ENCODE measurements around the gene TAF4B. TPM values are rescaled to one million over a fixed set of nuclear protein-coding genes. Genes with fewer than 3 reads are reported as not detected.

TAF4B gene
- total and polyA plus RNA-seq, 2 of the 8 experiments (the other 6 are each of a cell fraction or from before 2014, with no cell fraction given) = 9.3 to 19.8 TPM

- TF ChIP-seq RFX5 (IDR thresholded peaks at IDR 0.05; ENCODE audit: borderline replicate concordance, low read depth, low read length) (no peak), SP1 (IDR thresholded peaks at IDR 0.05; ENCODE audit: low read depth, low read length) (no peak), RAD21 (IDR thresholded peaks at IDR 0.05 in 1 of 2, conservative IDR thresholded peaks at IDR 0.05 in 1 of 2; ENCODE audit: low read depth in 2 of 2, low read length in 2 of 2) (no peak)
- TF ChIP-seq, protein P1, sequence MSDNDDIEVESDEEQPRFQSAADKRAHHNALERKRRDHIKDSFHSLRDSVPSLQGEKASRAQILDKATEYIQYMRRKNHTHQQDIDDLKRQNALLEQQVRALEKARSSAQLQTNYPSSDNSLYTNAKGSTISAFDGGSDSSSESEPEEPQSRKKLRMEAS (IDR thresholded peaks at IDR 0.05) = no peak
- TF ChIP-seq, protein P2, sequence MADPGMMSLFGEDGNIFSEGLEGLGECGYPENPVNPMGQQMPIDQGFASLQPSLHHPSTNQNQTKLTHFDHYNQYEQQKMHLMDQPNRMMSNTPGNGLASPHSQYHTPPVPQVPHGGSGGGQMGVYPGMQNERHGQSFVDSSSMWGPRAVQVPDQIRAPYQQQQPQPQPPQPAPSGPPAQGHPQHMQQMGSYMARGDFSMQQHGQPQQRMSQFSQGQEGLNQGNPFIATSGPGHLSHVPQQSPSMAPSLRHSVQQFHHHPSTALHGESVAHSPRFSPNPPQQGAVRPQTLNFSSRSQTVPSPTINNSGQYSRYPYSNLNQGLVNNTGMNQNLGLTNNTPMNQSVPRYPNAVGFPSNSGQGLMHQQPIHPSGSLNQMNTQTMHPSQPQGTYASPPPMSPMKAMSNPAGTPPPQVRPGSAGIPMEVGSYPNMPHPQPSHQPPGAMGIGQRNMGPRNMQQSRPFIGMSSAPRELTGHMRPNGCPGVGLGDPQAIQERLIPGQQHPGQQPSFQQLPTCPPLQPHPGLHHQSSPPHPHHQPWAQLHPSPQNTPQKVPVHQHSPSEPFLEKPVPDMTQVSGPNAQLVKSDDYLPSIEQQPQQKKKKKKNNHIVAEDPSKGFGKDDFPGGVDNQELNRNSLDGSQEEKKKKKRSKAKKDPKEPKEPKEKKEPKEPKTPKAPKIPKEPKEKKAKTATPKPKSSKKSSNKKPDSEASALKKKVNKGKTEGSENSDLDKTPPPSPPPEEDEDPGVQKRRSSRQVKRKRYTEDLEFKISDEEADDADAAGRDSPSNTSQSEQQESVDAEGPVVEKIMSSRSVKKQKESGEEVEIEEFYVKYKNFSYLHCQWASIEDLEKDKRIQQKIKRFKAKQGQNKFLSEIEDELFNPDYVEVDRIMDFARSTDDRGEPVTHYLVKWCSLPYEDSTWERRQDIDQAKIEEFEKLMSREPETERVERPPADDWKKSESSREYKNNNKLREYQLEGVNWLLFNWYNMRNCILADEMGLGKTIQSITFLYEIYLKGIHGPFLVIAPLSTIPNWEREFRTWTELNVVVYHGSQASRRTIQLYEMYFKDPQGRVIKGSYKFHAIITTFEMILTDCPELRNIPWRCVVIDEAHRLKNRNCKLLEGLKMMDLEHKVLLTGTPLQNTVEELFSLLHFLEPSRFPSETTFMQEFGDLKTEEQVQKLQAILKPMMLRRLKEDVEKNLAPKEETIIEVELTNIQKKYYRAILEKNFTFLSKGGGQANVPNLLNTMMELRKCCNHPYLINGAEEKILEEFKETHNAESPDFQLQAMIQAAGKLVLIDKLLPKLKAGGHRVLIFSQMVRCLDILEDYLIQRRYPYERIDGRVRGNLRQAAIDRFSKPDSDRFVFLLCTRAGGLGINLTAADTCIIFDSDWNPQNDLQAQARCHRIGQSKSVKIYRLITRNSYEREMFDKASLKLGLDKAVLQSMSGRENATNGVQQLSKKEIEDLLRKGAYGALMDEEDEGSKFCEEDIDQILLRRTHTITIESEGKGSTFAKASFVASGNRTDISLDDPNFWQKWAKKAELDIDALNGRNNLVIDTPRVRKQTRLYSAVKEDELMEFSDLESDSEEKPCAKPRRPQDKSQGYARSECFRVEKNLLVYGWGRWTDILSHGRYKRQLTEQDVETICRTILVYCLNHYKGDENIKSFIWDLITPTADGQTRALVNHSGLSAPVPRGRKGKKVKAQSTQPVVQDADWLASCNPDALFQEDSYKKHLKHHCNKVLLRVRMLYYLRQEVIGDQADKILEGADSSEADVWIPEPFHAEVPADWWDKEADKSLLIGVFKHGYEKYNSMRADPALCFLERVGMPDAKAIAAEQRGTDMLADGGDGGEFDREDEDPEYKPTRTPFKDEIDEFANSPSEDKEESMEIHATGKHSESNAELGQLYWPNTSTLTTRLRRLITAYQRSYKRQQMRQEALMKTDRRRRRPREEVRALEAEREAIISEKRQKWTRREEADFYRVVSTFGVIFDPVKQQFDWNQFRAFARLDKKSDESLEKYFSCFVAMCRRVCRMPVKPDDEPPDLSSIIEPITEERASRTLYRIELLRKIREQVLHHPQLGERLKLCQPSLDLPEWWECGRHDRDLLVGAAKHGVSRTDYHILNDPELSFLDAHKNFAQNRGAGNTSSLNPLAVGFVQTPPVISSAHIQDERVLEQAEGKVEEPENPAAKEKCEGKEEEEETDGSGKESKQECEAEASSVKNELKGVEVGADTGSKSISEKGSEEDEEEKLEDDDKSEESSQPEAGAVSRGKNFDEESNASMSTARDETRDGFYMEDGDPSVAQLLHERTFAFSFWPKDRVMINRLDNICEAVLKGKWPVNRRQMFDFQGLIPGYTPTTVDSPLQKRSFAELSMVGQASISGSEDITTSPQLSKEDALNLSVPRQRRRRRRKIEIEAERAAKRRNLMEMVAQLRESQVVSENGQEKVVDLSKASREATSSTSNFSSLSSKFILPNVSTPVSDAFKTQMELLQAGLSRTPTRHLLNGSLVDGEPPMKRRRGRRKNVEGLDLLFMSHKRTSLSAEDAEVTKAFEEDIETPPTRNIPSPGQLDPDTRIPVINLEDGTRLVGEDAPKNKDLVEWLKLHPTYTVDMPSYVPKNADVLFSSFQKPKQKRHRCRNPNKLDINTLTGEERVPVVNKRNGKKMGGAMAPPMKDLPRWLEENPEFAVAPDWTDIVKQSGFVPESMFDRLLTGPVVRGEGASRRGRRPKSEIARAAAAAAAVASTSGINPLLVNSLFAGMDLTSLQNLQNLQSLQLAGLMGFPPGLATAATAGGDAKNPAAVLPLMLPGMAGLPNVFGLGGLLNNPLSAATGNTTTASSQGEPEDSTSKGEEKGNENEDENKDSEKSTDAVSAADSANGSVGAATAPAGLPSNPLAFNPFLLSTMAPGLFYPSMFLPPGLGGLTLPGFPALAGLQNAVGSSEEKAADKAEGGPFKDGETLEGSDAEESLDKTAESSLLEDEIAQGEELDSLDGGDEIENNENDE (IDR thresholded peaks at IDR 0.05; ENCODE audit: insufficient replicate concordance, low read length) = no peak
- TF ChIP-seq, protein P3, sequence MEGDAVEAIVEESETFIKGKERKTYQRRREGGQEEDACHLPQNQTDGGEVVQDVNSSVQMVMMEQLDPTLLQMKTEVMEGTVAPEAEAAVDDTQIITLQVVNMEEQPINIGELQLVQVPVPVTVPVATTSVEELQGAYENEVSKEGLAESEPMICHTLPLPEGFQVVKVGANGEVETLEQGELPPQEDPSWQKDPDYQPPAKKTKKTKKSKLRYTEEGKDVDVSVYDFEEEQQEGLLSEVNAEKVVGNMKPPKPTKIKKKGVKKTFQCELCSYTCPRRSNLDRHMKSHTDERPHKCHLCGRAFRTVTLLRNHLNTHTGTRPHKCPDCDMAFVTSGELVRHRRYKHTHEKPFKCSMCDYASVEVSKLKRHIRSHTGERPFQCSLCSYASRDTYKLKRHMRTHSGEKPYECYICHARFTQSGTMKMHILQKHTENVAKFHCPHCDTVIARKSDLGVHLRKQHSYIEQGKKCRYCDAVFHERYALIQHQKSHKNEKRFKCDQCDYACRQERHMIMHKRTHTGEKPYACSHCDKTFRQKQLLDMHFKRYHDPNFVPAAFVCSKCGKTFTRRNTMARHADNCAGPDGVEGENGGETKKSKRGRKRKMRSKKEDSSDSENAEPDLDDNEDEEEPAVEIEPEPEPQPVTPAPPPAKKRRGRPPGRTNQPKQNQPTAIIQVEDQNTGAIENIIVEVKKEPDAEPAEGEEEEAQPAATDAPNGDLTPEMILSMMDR (IDR thresholded peaks at IDR 0.05; ENCODE audit: control extremely low read depth in 1 of 3, insufficient read depth in 1 of 3, low read depth in 1 of 3, low read length in 3 of 3) = no peak
Measured at GRCh38 chr18:26225022-26225693, 1.1 kb upstream of the TAF4B start (continued).
